A549 treated with ZK216348 at 1 μM for 4 hours (cell line): Measurements from ENCODE around the gene AIFM1. TPM values are rescaled to one million over a fixed set of nuclear protein-coding genes. Genes with fewer than 3 reads are reported as not detected.

ENCODE experiments used
- total RNA-seq: library from RNA; stranded (reverse); fragments of 200-300 nt; extraction: Qiagen RNA extraction; gene quantifications from 5 replicates; pipeline ENCODE4 v1.2.3, GENCODE V29; 2022; ENCODE audit warnings: low read depth

The AIFM1 gene
- total RNA-seq, result 66.3 to 76.8 TPM (median 70.8 TPM) in 5 replicates

GRCh38 chrX:130165703-130166502 lies at the start of gene AIFM1:
AIFM1 (minus strand) TSS chrX:130165841; CDS start chrX:130165656, 185 bp downstream.

GRCh38 chrX:130171446-130172126 lies 5.9 kb upstream of the AIFM1 start, which contains the start of gene RAB33A:
RAB33A (plus strand) TSS chrX:130171962; CDS start chrX:130172063, 101 bp downstream.

DNA sequence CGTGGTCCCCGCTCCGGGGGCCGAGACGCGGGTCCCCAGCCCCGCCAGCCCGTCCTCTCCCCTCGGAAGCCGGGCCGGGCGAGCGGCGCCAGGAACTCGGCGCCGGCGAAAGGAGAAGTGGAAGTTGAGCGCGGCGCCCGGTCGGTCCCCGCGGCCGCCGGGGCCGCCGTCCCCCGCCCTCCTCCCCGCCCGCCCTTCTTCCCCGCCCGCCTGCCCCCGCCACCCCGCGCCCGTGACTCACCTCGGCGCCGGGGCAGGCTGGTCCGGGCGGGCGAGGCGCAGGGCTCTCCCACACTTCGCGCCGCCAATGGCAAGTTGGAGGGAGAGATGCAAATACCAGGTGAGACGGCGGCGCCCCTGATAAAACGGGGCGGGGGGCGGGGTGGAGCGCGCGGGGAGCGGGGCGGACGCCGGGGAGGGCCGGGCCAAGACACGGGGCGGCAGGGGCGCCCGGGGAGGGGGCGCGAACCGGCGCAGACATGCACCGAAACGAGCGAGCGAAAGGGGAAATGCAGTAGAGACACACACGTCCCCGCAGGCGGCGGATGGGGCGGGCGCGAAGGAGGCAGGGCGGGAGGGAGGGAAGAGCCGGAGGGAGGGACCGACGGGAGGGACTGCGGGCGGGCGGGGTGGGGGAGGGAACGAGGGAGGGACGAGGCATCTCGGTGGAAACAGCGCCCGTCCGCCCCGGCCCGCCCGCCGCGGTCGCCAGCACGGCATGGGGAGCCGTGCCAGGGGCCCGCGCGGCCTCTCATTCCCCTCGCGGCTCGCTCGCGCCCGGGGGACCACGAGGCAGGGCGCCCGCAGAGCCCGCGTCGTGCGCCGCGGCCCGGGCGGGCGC lies 55.0 kb downstream of the AIFM1 start, which contains the start of gene ELF4:
Gene ELF4 (minus strand): TSS at position 119 of the 841 bp plus-strand sequence. CDS start 29,167 bp downstream, outside the sequence.

Other genes with a start within 250 kb of the AIFM1 start
- gene BCORL1, start 183.2 kb downstream of the AIFM1 start, total RNA-seq, result 7.3 to 13.1 TPM (median 9.6 TPM) in 5 replicates
- gene ELF4, start 55.3 kb downstream of the AIFM1 start, total RNA-seq, result 25.9 to 33.4 TPM (median 28.5 TPM) in 5 replicates
- 0.19 to 0.66 TPM (median 0.23 TPM) in 4 of 5 replicates, not detected in the other for gene RAB33A, start 6.1 kb upstream of the AIFM1 start, total RNA-seq
- gene ZNF280C, start 103.1 kb upstream of the AIFM1 start, total RNA-seq, result 2.3 to 3.7 TPM (median 2.7 TPM) in 5 replicates
- gene SLC25A14, start 174.1 kb upstream of the AIFM1 start, total RNA-seq, result 16.3 to 23.2 TPM (median 18.7 TPM) in 5 replicates
- gene GPR119, start 219.8 kb upstream of the AIFM1 start, total RNA-seq, result not detected in 5 replicates
- 29.3 to 37.8 TPM (median 30.7 TPM) in 5 replicates for gene RBMX2, start 236.1 kb upstream of the AIFM1 start, total RNA-seq